ENCODE measurements around the gene LZTR1. TPM values are rescaled to one million over a fixed set of nuclear protein-coding genes. Genes with fewer than 3 reads are reported as not detected.
A peak's percentile ranks its signal among the peaks of the same experiment; 100 is the strongest.
"Not testable (repeated sequence)": the region's sequence is repeated elsewhere in the genome, so short reads cannot be mapped to it uniquely, and the experiment has no call there.

Gene LZTR1
- polyA plus RNA-seq, 10 donors, result 28.8 to 45.0 (median 35.1) TPM

GRCh38 chr22:20965104-20965887 is 16.8 kb upstream of the LZTR1 start:
- no peak for DNase-seq

- DNase-seq, result no peak
These were observed 15.9 kb upstream of the LZTR1 start for GRCh38 chr22:20965888-20966855.

- DNase-seq, result no peak
These were observed 15.0 kb upstream of the LZTR1 start, which contains the start of gene AIFM3 for GRCh38 chr22:20966883-20967696. Gene AIFM3 (plus strand): TSS chr22:20967255. CDS start chr22:20967945, 690 bp downstream.

- no peak for DNase-seq
These were observed 14.3 kb upstream of the LZTR1 start for GRCh38 chr22:20967697-20968211.

GRCh38 chr22:20968281-20968977 is 13.7 kb upstream of the LZTR1 start:
- no peak for DNase-seq

- DNase-seq, result no peak
These were observed 11.0 kb upstream of the LZTR1 start for GRCh38 chr22:20970939-20971657.

GRCh38 chr22:20972014-20972694 is 9.9 kb upstream of the LZTR1 start:
- DNase-seq, result not testable (repeated sequence)

- DNase-seq, result no peak
These were observed 9.0 kb upstream of the LZTR1 start for GRCh38 chr22:20972933-20973577.

- no peak for DNase-seq
These were observed 8.3 kb upstream of the LZTR1 start for GRCh38 chr22:20973634-20974286.

GRCh38 chr22:20974336-20974955 is 7.7 kb upstream of the LZTR1 start:
- no peak for DNase-seq

- DNase-seq, result no peak
These were observed 6.4 kb upstream of the LZTR1 start for GRCh38 chr22:20975541-20976290.

GRCh38 chr22:20976291-20976877 is 5.7 kb upstream of the LZTR1 start:
- DNase-seq, result no peak

- no peak for DNase-seq
These were observed 5.1 kb upstream of the LZTR1 start for GRCh38 chr22:20977019-20977418.

GRCh38 chr22:20977516-20978170 is 4.5 kb upstream of the LZTR1 start:
- DNase-seq, result no peak

GRCh38 chr22:20978419-20978818 is 3.7 kb upstream of the LZTR1 start:
- DNase-seq, result no peak

GRCh38 chr22:20979243-20979809 is 2.8 kb upstream of the LZTR1 start:
- DNase-seq, result peak in 2 of 3 donors; percentile 34 to 71
